ENCODE measurements around the gene CHST13.

CHST13 gene

DNA sequence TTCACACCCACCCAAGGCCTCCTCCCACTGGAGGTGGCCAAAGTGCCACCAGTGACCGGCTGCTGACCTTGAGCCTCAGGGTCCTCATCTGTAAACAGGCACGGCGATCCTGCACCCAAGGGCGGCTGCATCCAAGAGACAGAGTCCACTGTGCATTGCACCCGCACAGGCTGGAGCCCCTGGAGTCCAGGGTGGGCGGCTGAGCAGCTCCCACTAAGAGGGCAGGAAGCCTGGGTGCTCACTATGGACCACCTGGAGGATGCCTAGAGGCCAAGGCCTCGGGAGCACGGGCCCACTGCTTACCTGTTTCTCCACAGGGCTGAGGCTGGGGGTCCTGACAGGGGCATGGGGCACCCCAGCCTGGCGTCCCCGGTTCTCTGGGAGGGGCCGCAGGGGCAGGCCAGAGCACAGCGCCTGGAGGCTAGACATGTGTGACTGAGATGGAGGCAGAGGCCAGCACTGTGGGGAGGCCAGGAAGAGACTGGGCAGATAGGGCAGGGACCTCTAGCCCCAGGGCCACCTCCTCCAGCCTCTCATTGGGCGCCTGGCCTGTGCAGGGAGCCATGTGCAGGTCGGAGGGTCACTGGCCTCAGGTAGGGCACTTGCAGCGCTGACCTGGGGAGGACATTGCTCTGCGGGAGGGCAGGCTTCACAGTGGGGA, 6.5 kb upstream of the CHST13 start, which contains the start of gene UROC1:
Gene UROC1, minus strand, starts transcription at position 483 of the 661 bp plus-strand sequence. Its CDS starts 54 bp downstream, at position 429.
- no peak for DNase-seq (ENCODE audit: extremely low read depth, low read depth)
- TF ChIP-seq, protein P1, sequence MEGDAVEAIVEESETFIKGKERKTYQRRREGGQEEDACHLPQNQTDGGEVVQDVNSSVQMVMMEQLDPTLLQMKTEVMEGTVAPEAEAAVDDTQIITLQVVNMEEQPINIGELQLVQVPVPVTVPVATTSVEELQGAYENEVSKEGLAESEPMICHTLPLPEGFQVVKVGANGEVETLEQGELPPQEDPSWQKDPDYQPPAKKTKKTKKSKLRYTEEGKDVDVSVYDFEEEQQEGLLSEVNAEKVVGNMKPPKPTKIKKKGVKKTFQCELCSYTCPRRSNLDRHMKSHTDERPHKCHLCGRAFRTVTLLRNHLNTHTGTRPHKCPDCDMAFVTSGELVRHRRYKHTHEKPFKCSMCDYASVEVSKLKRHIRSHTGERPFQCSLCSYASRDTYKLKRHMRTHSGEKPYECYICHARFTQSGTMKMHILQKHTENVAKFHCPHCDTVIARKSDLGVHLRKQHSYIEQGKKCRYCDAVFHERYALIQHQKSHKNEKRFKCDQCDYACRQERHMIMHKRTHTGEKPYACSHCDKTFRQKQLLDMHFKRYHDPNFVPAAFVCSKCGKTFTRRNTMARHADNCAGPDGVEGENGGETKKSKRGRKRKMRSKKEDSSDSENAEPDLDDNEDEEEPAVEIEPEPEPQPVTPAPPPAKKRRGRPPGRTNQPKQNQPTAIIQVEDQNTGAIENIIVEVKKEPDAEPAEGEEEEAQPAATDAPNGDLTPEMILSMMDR (IDR thresholded peaks at IDR 0.05; ENCODE audit: low read depth, low read length, missing control alignments) = no peak
- H3K4me3 ChIP-seq (replicated peaks; ENCODE audit: low read depth, low read length) = no peak within 1 kb of the TSS

DNA sequence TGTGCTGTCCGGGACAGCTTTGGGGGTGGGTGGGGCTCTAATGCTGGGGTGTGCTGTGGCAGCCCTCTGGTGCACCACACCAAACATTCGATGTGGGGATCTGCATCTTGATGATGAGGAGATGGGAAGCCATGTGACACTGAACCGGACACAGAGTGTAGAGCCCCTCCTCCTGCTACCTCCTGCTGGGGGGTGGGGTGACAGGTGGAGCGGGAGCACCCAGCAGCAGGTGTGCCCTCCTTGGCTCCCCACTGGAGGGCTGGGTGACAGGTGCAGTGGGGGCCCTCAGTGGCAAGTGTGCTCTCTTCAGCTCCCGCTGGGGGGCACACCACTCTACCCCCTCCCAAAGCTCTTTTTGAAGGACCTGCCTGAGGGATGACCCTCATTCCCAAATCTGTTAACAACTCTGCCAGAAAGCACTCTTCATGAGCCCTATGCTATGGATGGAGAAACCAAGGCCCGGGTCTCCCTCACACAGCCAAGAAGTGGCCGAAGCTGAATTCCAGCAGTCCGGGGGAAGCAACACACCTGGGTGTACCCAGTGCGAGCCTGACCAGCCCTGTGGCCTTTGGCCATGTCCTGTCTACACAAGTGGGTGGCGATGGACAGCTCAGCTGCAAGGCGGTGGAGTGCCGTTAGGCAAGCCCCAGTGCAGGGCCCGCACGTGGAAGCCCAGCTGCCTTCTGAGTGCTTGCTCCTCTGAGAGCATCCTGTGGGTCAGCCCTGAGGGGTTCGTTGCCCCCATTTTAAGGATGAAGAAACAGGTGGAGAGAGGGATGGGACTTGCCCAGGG, 5.8 kb upstream of the CHST13 start:
- TF ChIP-seq, protein P1 (IDR thresholded peaks at IDR 0.05; ENCODE audit: low read depth, low read length, missing control alignments) = no peak
- H3K4me3 ChIP-seq (replicated peaks; ENCODE audit: low read depth, low read length) = no peak overlapping the region
- DNase-seq (ENCODE audit: extremely low read depth, low read depth) = no peak

DNA sequence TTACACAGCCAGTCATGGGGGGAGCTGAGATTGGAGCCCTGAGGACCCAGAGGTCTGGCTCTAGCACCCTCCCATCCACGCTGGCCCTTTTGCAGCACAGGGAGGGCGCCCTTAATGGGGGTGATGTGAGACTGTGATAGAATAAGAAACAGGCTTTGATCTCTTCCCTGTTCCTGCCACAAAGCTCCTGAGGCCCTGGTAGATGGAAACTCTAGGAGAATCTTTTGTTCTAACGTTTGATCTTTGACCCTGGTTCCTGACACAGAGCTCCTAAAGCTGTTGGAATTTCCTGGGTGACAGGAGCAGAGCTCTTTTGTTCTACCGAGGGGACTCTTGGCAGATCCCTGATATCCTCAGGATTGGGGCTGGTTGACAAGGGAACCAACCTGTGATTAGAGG, 5.2 kb upstream of the CHST13 start:
- TF ChIP-seq, protein P1 (IDR thresholded peaks at IDR 0.05; ENCODE audit: low read depth, low read length, missing control alignments) = no peak
- no peak overlapping the region for H3K4me3 ChIP-seq (replicated peaks; ENCODE audit: low read depth, low read length)
- no peak for DNase-seq (ENCODE audit: extremely low read depth, low read depth)

GRCh38 chr3:126519506-126520455, 4.2 kb upstream of the CHST13 start:
- TF ChIP-seq, protein P1 (IDR thresholded peaks at IDR 0.05; ENCODE audit: low read depth, low read length, missing control alignments) = no peak
- no peak overlapping the region for H3K4me3 ChIP-seq (replicated peaks; ENCODE audit: low read depth, low read length)
- no peak for DNase-seq (ENCODE audit: extremely low read depth, low read depth)

GRCh38 chr3:126521122-126521891, 2.6 kb upstream of the CHST13 start:
- no peak for DNase-seq (ENCODE audit: extremely low read depth, low read depth)
- TF ChIP-seq, protein P1 (IDR thresholded peaks at IDR 0.05; ENCODE audit: low read depth, low read length, missing control alignments) = no peak
- no peak overlapping the region for H3K4me3 ChIP-seq (replicated peaks; ENCODE audit: low read depth, low read length)

DNA sequence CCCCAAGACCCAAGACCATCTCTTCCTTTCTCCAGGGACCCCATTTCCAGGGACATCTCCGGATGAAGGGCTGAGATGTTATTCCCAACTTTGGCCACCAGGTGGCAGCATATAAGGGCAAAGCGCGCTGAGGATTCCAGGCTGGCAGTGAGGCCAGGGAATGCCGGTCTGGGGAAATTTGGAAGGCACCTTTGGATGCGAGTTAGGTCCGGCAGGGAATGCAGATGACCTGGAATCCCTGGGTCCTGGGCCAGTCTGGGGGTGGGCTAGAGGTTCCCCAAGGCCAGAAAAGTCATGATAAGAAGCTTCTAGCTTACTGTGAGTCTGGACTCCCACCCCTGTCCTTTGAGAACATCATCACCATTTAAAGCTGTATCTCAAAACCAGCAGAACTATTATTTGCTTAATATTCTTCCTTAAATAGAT, 1.6 kb upstream of the CHST13 start:
- H3K4me3 ChIP-seq (replicated peaks; ENCODE audit: low read depth, low read length) = no peak overlapping the region
- DNase-seq (ENCODE audit: extremely low read depth, low read depth) = peak; percentile 16
- TF ChIP-seq, protein P1 (IDR thresholded peaks at IDR 0.05; ENCODE audit: low read depth, low read length, missing control alignments) = peak; percentile 86

Data from HFF-Myc (cell line).